Gastrocnemius medialis (tissue), 4 donors: ENCODE data around the gene POLR3K. TPM values are rescaled to one million over a fixed set of nuclear protein-coding genes. Genes with fewer than 3 reads are reported as not detected.
A peak's percentile ranks its signal among the peaks of the same experiment; 100 is the strongest.

Experiments
- ATAC-seq, 2 donors: fragments of 150-250 bp; one replicate each; pipeline ENCODE4 v1.9.1; 2016
- DNase-seq, 2 donors: peaks; one replicate each; pipeline ENCODE4 v3.0.0-alpha.2; 2019
- H3K27ac ChIP-seq, 4 donors: fragments of 200-600 bp; sonication (generic); 1 replicate in 1 of 4; 2 replicates in 3 of 4; pipeline ENCODE4 v1.5.1; 2016 to 2018; ENCODE audit warnings: mild to moderate bottlenecking in 2 of 4, moderate library complexity in 1 of 4
- H3K27me3 ChIP-seq, 3 donors: fragments of 200-600 bp; sonication (generic) in 2 of 3; 1 replicate in 1 of 3; 2 replicates in 2 of 3; pipeline versions ENCODE4 v1.5.1 to v1.6.0; 2016 to 2019; ENCODE audit warnings: mild to moderate bottlenecking in 1 of 3, moderate library complexity in 1 of 3
- H3K36me3 ChIP-seq, 2 donors: fragments of 200-600 bp; sonication (generic) in 1 of 2; one replicate each; pipeline ENCODE4 v1.5.1; 2017 to 2018
- H3K4me1 ChIP-seq, 2 donors: fragments of 200-600 bp; sonication (generic) in 1 of 2; one replicate each; pipeline ENCODE4 v1.5.1; 2016 to 2017; ENCODE audit warnings: mild to moderate bottlenecking in 2 of 2
- H3K4me3 ChIP-seq, 4 donors: fragments of 200-600 bp; sonication (generic) in 3 of 4; 1 replicate in 1 of 4; 2 replicates in 3 of 4; pipeline ENCODE4 v1.5.1; 2016 to 2019; ENCODE audit warnings: mild to moderate bottlenecking in 2 of 4
- H3K9me3 ChIP-seq, 3 donors: fragments of 200-600 bp; sonication (generic) in 2 of 3; 1 replicate in 1 of 3; 2 replicates in 2 of 3; pipeline ENCODE4 v1.5.1; 2016 to 2019
- CTCF ChIP-seq, 5 experiments: fragments of 450-650 bp in 3 of 5; fragments of 200-600 bp in 2 of 5; sonication (generic) in 2 of 5; IDR thresholded peaks in 4 of 5; conservative IDR thresholded peaks in 1 of 5; 1 replicate in 4 of 5; 2 replicates in 1 of 5; pipeline ENCODE4 v1.5.1; 2016 to 2019; ENCODE audit warnings: antibody characterized with exemption in 5 of 5, mild to moderate bottlenecking in 3 of 5, moderate library complexity in 3 of 5
- POLR2A ChIP-seq, 2 donors: fragments of 450-650 bp; IDR thresholded peaks; one replicate each; pipeline ENCODE4 v1.6.1; 2017; ENCODE audit warnings: antibody characterized with exemption in 2 of 2, mild to moderate bottlenecking in 2 of 2, moderate library complexity in 2 of 2
- in situ Hi-C, 4 donors: fragments of 200-750 bp; cut with MboI; loops; one replicate each; pipeline versions ENCODE4 v1.15.0 to v1.8.0; 2017; ENCODE audit warnings: low sequenced_read_pairs in 4 of 4
- intact Hi-C: fragments of 100-400 bp; cut with DNase I; formaldehyde crosslinking; loops from one replicate; pipeline ENCODE4 v1.15.1; 2023; ENCODE audit warnings: low total_unique reads
- total RNA-seq, 4 donors: library from RNA; depleted of rRNA; stranded (reverse); fragments of >200 nt; gene quantifications; one replicate each; pipeline versions ENCODE4 v1.1.0 to v1.2.3, GENCODE V29; 2016

POLR3K gene
- total RNA-seq, 4 donors from 2014 or later = 2.2 to 3.7 (median 2.9) TPM

- Histone ChIP-seq H3K4me1 (peaks cover 40 to 49% of the 10 kb centered on the region in 2 donors), H3K9me3 (no peaks in the 10 kb centered on the region), H3K36me3 (peaks cover 0 to 6% of the 10 kb centered on the region in 2 donors), H3K4me3 (no peak overlapping the region), H3K27ac (peak overlapping the region; percentile 62 to 74 (median 68)), H3K27me3 (no peaks in the 10 kb centered on the region)
- DNase-seq (no peak), ATAC-seq (no peak)
- in situ Hi-C loops = no loop called here
- intact Hi-C loops = loop anchor here (1.0 kb wide), 1 partner anchor 33 kb away; no protein-coding TSS in a partner anchor
- TF ChIP-seq CTCF (IDR thresholded peaks at IDR 0.05 in 4 of 5, conservative IDR thresholded peaks at IDR 0.05 in 1 of 5) (no peak), POLR2A (IDR thresholded peaks at IDR 0.05) (no peak)
These were observed 44.4 kb upstream of the POLR3K start for GRCh38 chr16:97822-98221.

GRCh38 chr16:96935-97381, 43.5 kb upstream of the POLR3K start:
- Histone ChIP-seq H3K4me3 (no peak overlapping the region), H3K27ac (peak overlapping the region; percentile 62 to 74 (median 68)), H3K27me3 (no peaks in the 10 kb centered on the region), H3K4me1 (peaks cover 35 to 44% of the 10 kb centered on the region in 2 donors), H3K36me3 (peaks cover 0 to 6% of the 10 kb centered on the region in 2 donors), H3K9me3 (no peaks in the 10 kb centered on the region)
- TF ChIP-seq POLR2A (IDR thresholded peaks at IDR 0.05) (no peak), CTCF (IDR thresholded peaks at IDR 0.05 in 4 of 5, conservative IDR thresholded peaks at IDR 0.05 in 1 of 5) (peak; percentile 99 to 100 (median 100))
- DNase-seq = peak; percentile 88 to 95
- ATAC-seq = peak; percentile 88 to 90
- intact Hi-C loops = loop anchor here (1.0 kb wide), 1 partner anchor 32 kb away; no protein-coding TSS in a partner anchor
- in situ Hi-C loops = no loop called here

GRCh38 chr16:94918-95265, 41.5 kb upstream of the POLR3K start:
- H3K4me3 ChIP-seq = no peak overlapping the region
- no peak overlapping the region for H3K27ac ChIP-seq
- TF ChIP-seq CTCF (IDR thresholded peaks at IDR 0.05 in 4 of 5, conservative IDR thresholded peaks at IDR 0.05 in 1 of 5) (no peak), POLR2A (IDR thresholded peaks at IDR 0.05) (no peak)
- in situ Hi-C loops (no loop called here), intact Hi-C loops (no loop called here)
- DNase-seq (no peak), ATAC-seq (no peak)
- peaks cover 37 to 44% of the 10 kb centered on the region in 2 donors for H3K4me1 ChIP-seq
- H3K9me3 ChIP-seq = no peaks in the 10 kb centered on the region
- peaks cover 0 to 13% of the 10 kb centered on the region in 2 donors for H3K36me3 ChIP-seq
- H3K27me3 ChIP-seq = no peaks in the 10 kb centered on the region

- intact Hi-C loops = no loop called here
- Histone ChIP-seq H3K4me1 (peaks cover 23 to 25% of the 10 kb centered on the region in 2 donors), H3K9me3 (no peaks in the 10 kb centered on the region), H3K27ac (peak overlapping the region; percentile 58 to 81 (median 78)), H3K27me3 (no peaks in the 10 kb centered on the region), H3K4me3 (no peak overlapping the region), H3K36me3 (peaks cover 0 to 25% of the 10 kb centered on the region in 2 donors)
- in situ Hi-C loops = no loop called here
- ATAC-seq (no peak), DNase-seq (no peak)
- no peak for TF ChIP-seq CTCF (IDR thresholded peaks at IDR 0.05 in 4 of 5, conservative IDR thresholded peaks at IDR 0.05 in 1 of 5)
- no peak for TF ChIP-seq POLR2A (IDR thresholded peaks at IDR 0.05)
These were observed 39.3 kb upstream of the POLR3K start for GRCh38 chr16:92431-93339.
